Astrocyte of the spinal cord (primary cell): ENCODE measurements around the gene GPNMB.

Source experiments
- DNase-seq: peaks from one replicate; pipeline ENCODE4 v3.0.0; 2011; ENCODE audit warnings: low read depth, low spot score
- H3K4me3 ChIP-seq: 2 replicates; pipeline ENCODE4 v1.5.1; 2011; ENCODE audit warnings: low read depth, mild to moderate bottlenecking, low read length, moderate library complexity
- in situ Hi-C: cut with HindIII; loops from 2 replicates; pipeline ENCODE4 v1.10.0; 2017; ENCODE audit warnings: low sequenced_read_pairs
- TF ChIP-seq, protein P1 (sequence below): IDR thresholded peaks from 2 replicates; pipeline ENCODE4 v1.5.1; 2012; ENCODE audit warnings: low read depth, mild to moderate bottlenecking, low read length, inconsistent platforms

GPNMB gene

DNA sequence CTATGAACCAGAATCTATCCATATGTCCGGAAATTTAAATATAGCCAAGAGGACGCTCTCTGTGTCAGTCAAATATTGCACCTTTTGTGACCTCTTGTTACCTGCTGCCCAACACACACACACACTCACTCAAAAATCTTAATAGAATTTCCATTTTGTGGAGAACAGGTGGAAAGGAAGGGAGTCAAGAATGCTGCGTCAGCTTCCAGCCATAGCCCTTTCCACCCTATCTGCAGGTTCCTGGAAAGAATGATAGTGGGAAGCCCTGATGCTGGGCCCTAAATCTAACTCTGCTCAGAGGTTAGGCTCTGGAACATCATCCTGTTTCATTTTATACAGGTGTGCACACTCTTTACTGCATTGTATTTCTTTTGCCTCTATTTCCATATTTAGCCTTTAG is 9.6 kb upstream of the GPNMB start:
- DNase-seq, result no peak
- TF ChIP-seq, protein P1, sequence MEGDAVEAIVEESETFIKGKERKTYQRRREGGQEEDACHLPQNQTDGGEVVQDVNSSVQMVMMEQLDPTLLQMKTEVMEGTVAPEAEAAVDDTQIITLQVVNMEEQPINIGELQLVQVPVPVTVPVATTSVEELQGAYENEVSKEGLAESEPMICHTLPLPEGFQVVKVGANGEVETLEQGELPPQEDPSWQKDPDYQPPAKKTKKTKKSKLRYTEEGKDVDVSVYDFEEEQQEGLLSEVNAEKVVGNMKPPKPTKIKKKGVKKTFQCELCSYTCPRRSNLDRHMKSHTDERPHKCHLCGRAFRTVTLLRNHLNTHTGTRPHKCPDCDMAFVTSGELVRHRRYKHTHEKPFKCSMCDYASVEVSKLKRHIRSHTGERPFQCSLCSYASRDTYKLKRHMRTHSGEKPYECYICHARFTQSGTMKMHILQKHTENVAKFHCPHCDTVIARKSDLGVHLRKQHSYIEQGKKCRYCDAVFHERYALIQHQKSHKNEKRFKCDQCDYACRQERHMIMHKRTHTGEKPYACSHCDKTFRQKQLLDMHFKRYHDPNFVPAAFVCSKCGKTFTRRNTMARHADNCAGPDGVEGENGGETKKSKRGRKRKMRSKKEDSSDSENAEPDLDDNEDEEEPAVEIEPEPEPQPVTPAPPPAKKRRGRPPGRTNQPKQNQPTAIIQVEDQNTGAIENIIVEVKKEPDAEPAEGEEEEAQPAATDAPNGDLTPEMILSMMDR, result no peak
- in situ Hi-C loops, result no loop called here
- no peak overlapping the region for H3K4me3 ChIP-seq

DNA sequence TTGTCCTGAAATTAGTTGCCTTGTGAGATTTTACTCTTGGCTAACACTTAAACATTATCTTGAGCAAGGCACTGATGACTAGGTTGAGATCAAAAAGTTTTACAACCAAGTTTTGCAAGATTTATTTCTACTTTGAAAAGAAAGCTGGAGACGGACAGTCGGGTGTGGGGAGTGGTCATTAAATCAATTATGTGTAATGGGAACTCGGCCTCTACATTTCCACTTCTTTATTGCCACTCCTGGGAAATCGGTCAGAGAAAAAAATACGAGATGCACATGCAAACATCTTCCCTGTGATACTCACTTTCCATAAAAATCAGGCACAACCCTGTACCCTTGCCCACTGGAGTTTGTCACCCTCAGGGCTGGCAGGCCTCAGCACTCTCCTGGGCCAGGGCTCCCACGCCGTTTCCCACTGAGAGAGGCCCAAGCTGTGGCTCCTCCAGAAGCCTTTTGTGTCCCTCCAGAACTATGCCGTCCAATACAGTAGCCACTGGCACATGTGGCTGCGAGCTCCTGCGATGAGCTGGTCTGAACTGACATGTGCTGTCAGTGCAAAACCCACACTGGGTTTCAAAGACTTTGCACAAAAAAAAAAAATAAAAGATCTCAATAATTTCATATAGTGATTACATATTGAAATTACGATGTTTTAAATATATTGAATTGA is 7.5 kb upstream of the GPNMB start:
- no peak overlapping the region for H3K4me3 ChIP-seq
- TF ChIP-seq, protein P1, result no peak
- DNase-seq, result no peak
- in situ Hi-C loops, result no loop called here

DNA sequence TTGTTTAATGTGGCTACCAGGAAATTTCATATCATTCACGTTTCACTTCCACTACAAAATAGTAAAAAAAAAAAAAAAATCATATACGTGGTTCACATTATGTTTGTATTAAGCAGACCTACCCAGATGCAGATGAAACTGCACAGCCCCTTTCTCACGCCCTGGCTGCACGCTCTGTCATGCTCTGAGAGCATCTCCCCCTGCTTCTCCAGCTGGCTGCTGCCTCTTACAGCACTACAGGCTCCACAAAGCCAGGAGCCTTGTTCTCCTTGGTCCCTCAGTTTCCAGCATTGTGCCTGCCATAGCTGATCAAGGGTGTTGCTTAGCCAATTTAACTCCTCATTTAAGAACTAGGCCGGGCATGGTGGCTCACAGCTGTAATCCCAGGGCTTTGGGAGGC is 6.9 kb upstream of the GPNMB start:
- in situ Hi-C loops, result no loop called here
- no peak overlapping the region for H3K4me3 ChIP-seq
- TF ChIP-seq, protein P1, result no peak
- DNase-seq, result no peak

DNA sequence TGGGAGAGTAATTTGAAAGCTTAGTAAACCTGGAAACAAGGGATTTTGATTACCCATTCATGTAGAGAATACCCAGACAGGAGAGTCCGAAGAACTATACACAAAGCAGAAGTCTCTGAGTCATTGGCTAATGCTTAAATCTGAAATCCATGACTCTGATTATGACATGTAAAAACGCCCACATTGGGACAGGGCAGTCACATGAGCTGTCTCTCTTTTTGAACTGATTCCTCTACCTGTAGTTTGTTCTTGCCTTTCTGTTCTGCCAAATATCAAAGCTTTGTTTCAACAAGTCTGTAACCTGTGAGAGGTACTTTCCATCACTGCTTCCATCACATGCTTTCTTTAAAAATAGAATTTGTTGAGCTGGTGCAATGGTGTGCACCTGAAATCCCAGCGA is 4.3 kb upstream of the GPNMB start:
- no peak for DNase-seq
- in situ Hi-C loops, result no loop called here
- H3K4me3 ChIP-seq, result no peak overlapping the region
- TF ChIP-seq, protein P1, result no peak

DNA sequence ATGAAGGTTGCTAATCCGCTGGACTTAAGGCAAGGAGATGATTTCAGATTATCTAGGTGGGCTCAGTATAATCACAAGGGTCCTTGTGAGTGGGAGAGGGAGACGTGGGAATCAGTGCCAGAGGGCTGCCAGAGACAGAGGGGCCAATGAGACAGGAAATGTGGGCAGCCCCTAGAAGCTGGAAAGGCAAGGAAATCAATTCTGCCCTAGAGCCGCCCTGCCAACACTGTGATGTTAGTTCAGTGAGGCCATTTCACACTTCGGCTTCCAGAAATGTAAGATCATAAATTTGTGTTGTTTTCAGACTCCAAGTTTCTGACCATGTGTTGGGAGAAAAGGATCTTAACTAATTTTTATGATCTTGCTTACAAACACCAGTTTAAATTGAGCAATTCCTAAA is 3.6 kb upstream of the GPNMB start:
- in situ Hi-C loops, result no loop called here

DNA sequence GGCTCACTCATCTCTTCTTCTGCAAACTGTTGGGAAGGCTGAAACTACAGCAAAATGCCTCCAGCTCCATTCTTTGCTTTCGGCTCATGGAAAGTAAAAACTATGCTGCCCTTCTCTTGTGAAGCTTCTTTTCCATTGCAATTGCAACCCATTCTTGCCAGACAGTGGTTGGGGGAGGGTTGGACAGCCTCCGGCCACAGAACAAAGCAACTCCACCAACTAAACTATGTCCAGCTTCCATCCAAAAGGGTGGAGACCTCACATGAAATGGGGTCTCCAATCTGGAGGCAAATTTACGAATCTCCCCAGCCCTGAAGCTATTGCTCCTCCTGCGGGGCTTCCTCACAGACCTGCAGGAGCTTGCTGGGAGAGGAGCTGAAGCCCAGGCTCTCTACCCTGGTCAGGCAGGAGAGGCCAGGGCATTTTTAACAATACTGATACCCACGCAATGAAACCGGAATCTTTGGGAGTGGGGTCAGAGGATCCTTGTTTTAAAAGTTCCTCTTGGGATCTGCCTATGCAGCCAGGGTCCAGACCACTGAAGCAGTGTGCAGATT is 549 bp downstream of the GPNMB start:
- in situ Hi-C loops, result no loop called here
- no peak for DNase-seq
- TF ChIP-seq, protein P1, result no peak
- peak overlapping the region; percentile 17 for H3K4me3 ChIP-seq

More for the DNA sequence above, 3.6 kb upstream of the GPNMB start:
- H3K4me3 ChIP-seq, result no peak overlapping the region
- no peak for DNase-seq
- TF ChIP-seq, protein P1, result no peak
